DOHH2 (cell line): Measurements from ENCODE around the gene MED13L.
A peak's percentile ranks its signal among the peaks of the same experiment; 100 is the strongest.

Source experiments
- H3F3A ChIP-seq: fragments of 200-600 bp; sonication (generic), shearing (Covaris generic); 2 replicates; pipeline ENCODE4 v1.6.0; 2016; ENCODE audit warnings: antibody characterized with exemption, mild to moderate bottlenecking; ENCODE audit not compliant: control insufficient read depth, insufficient read depth
- H3K27ac ChIP-seq: fragments of 200-600 bp; sonication (generic); 2 replicates; pipeline ENCODE4 v1.5.1; 2014; ENCODE audit warnings: low read depth, mild to moderate bottlenecking, low read length, moderate library complexity
- H3K27me3 ChIP-seq: fragments of 200-600 bp; sonication (generic); 2 replicates; pipeline ENCODE4 v1.6.1; 2014; ENCODE audit warnings: mild to moderate bottlenecking, low read length, mixed read lengths; ENCODE audit not compliant: control insufficient read depth
- H3K36me3 ChIP-seq: fragments of 200-600 bp; sonication (generic); 2 replicates; pipeline ENCODE4 v1.6.1; 2014; ENCODE audit warnings: mild to moderate bottlenecking, low read length, moderate library complexity, mixed read lengths; ENCODE audit not compliant: control insufficient read depth
- H3K4me1 ChIP-seq: fragments of 200-600 bp; sonication (generic); 2 replicates; pipeline ENCODE4 v1.6.1; 2014; ENCODE audit warnings: mild to moderate bottlenecking, low read length, mixed read lengths; ENCODE audit not compliant: control insufficient read depth
- H3K4me2 ChIP-seq: fragments of 200-600 bp; sonication (generic); 2 replicates; pipeline ENCODE4 v1.6.0; 2014; ENCODE audit warnings: mild to moderate bottlenecking, low read length, moderate library complexity
- H3K4me3 ChIP-seq: fragments of 200-600 bp; sonication (generic); 2 replicates; pipeline ENCODE4 v1.5.1; 2014; ENCODE audit warnings: mild to moderate bottlenecking, low read length, mixed read lengths
- H3K79me2 ChIP-seq: fragments of 200-600 bp; sonication (generic); 2 replicates; pipeline ENCODE4 v1.6.1; 2014; ENCODE audit warnings: mild to moderate bottlenecking, low read length, mixed read lengths; ENCODE audit not compliant: control insufficient read depth
- H3K9me2 ChIP-seq: fragments of 200-600 bp; sonication (generic); replicated peaks from 2 replicates; pipeline ENCODE4 v1.6.1; 2014; ENCODE audit warnings: mild to moderate bottlenecking, low read length, mixed read lengths; ENCODE audit not compliant: control insufficient read depth
- H3K9me3 ChIP-seq: fragments of 200-600 bp; sonication (generic); 2 replicates; pipeline ENCODE4 v1.6.1; 2014; ENCODE audit warnings: antibody characterized with exemption, low read length, mixed read lengths; ENCODE audit not compliant: control insufficient read depth, insufficient read depth
- H4K20me1 ChIP-seq: fragments of 200-600 bp; sonication (generic); 2 replicates; pipeline ENCODE4 v1.6.0; 2014; ENCODE audit warnings: low read depth, mild to moderate bottlenecking, antibody characterized with exemption, low read length, moderate library complexity; ENCODE audit not compliant: control insufficient read depth, insufficient read depth
- CTCF ChIP-seq: fragments of 200-600 bp; sonication (generic); IDR thresholded peaks from one replicate; pipeline ENCODE4 v1.5.1; 2014; ENCODE audit warnings: antibody characterized with exemption, mild to moderate bottlenecking, low read depth, low read length; ENCODE audit not compliant: poor library complexity, severe bottlenecking
- EZH2phosphoT487 ChIP-seq: fragments of 200-600 bp; sonication (generic); IDR thresholded peaks from 2 replicates; pipeline ENCODE4 v1.6.1; 2017; ENCODE audit warnings: borderline replicate concordance, mild to moderate bottlenecking, antibody characterized with exemption, low read length, moderate library complexity, mixed read lengths

The MED13L gene

GRCh38 chr12:116125956-116126566 lies 151.4 kb downstream of the MED13L start:
- no peaks in the 10 kb centered on the region for H3F3A ChIP-seq
- no peak overlapping the region for H3K4me3 ChIP-seq
- H3K9me3 ChIP-seq: no peaks in the 10 kb centered on the region
- no peaks in the 10 kb centered on the region for H3K36me3 ChIP-seq
- H4K20me1 ChIP-seq: no peaks in the 10 kb centered on the region
- H3K9me2 ChIP-seq: no peaks in the 10 kb centered on the region
- H3K4me1 ChIP-seq: peaks cover 20% of the 10 kb centered on the region
- H3K4me2 ChIP-seq: no peak overlapping the region
- H3K27ac ChIP-seq: no peak overlapping the region
- TF ChIP-seq EZH2phosphoT487: no peak
- no peak for TF ChIP-seq CTCF
- H3K79me2 ChIP-seq: peaks cover 30% of the 10 kb centered on the region
- H3K27me3 ChIP-seq: no peaks in the 10 kb centered on the region

GRCh38 chr12:116125084-116125483 lies 152.4 kb downstream of the MED13L start:
- Histone ChIP-seq H3K4me3 (no peak overlapping the region), H3K4me2 (no peak overlapping the region), H3K79me2 (peaks cover 25% of the 10 kb centered on the region), H3K4me1 (peaks cover 20% of the 10 kb centered on the region), H3K9me3 (no peaks in the 10 kb centered on the region), H3K27me3 (no peaks in the 10 kb centered on the region), H3K27ac (no peak overlapping the region), H3K9me2 (no peaks in the 10 kb centered on the region), H3K36me3 (no peaks in the 10 kb centered on the region), H4K20me1 (no peaks in the 10 kb centered on the region), H3F3A (no peaks in the 10 kb centered on the region)
- TF ChIP-seq CTCF (no peak), EZH2phosphoT487 (no peak)

GRCh38 chr12:116123451-116124258 lies 153.8 kb downstream of the MED13L start:
- Histone ChIP-seq H3K27me3 (no peaks in the 10 kb centered on the region), H3K79me2 (peaks cover 23% of the 10 kb centered on the region), H3K4me3 (peak overlapping the region; percentile 12), H3F3A (no peaks in the 10 kb centered on the region), H3K36me3 (no peaks in the 10 kb centered on the region), H3K4me1 (peaks cover 20% of the 10 kb centered on the region), H4K20me1 (no peaks in the 10 kb centered on the region), H3K9me3 (no peaks in the 10 kb centered on the region), H3K4me2 (peak overlapping the region; percentile 46), H3K9me2 (no peaks in the 10 kb centered on the region), H3K27ac (no peak overlapping the region)
- TF ChIP-seq EZH2phosphoT487 (no peak), CTCF (no peak)
